Astrocyte of the hippocampus (primary cell): Measurements from ENCODE around the gene KLHDC10.
A peak's percentile ranks its signal among the peaks of the same experiment; 100 is the strongest.
"Not testable (repeated sequence)": the region's sequence is repeated elsewhere in the genome, so short reads cannot be mapped to it uniquely, and the experiment has no call there.

Experiments
- DNase-seq: peaks from one replicate; pipeline ENCODE4 v3.0.0; 2011; ENCODE audit warnings: low read depth, low spot score

The KLHDC10 gene

DNA sequence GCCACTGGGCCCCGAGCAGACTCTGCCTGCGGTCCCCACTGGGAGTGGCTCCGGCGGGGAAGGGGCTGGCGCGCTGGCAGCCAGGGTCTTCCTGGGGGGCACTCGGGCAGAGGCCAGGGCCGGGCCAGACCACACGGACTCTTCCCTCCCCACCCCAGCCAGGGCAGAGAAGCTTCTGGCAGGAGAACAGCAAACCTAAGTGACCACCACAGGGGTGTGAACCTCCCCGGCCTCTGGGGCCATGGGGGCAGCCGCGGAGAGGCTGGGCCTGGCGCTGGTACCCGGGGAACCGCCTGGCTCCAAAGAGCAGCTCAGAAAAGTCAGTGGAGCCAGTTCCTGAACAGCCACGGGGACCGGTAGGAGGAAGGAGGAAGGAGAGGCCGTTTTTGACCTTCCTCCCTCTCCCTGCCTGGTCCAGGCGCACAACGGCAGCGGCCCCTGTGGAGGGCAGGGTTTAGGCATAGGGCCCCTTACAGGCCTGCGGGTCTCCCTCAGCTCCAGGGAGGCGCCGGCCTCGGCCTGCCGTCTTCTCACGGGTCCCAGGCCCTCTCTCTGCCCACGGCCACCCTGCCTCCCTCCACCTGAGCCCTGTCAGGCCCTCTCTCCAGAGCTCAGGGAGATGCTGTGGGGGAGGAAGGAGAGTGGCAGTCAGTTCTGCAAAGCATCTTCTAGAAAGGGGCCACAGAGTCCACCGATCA, 83.0 kb downstream of the KLHDC10 start:
- no peak for DNase-seq

DNA sequence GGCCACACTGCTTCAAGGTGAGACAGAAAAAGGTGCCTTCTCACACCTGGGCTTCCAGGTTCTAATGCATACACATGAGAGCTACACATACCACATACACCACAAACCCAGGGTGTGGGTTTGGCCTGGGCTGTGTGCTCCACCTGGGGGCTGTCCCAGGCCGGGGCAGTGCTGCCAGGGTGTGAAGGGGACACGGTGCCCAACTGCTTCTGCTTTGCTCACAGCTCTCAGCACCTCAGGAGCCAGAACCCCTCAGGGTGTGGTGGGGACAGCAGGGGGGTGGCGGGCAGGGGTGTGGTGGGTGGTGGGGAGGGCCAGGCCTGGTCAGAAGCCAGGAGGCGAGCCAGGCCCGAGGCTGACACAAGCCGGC, 83.8 kb downstream of the KLHDC10 start:
- DNase-seq: no peak

DNA sequence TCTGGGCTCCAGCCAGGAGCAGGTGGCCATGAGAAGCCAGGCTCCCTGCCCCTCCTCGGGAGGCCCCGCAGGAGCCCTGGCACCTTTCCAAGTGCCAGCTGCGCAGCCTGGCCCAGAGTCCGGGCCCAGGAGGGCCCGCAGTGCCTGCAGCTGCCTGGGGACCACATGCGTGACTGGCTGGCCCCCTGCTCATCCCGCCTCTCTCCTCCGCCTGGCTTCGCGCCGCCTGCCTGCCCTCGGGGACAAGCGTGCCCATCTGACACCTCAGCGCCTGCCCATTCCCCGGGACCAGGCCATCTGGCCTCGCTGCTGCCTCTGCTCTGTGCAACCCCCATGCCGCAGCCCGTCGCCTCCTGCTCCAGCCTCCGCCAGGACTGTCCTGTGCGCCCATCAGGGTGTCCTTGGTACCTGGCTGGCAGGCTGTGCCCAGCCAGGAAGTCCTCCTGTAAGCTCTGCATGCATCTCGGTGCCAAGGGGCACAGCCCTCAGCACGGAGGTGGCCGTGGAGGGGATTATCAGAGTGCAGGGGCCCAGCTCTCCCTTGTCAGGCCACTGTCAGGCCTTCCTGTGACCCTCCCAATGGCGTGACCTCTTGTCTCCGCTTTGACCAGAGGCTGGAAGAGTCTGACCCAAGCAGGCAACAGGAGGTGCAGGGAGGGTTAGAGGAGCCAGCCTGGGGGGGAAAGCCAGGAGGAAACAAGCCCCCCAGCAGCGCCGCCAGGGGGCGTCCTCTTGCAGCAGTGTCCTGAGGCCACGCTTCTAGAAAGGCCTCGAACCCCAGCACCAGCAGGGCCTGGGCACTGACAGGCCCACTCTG, 84.4 kb downstream of the KLHDC10 start:
- DNase-seq: no peak

DNA sequence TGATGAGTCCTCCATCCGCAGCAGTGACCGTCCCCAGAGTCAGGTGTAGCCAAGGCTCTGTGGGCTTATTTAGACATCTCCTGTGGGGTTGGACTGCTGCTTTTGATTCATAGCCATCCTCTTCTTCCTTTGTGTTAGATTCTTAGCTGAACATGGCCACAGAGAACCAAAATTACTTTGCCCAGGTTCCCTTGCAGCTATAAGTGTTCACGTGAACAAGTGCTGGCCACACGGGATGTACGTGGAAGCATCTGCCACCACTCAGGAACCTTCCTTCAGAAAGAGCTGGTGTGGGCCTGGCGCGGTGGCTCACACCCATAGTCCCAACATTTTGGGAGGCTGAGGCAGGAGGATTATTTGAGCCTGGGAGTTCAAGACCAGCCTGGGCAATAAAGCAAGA, 85.8 kb downstream of the KLHDC10 start:
- no peak for DNase-seq

DNA sequence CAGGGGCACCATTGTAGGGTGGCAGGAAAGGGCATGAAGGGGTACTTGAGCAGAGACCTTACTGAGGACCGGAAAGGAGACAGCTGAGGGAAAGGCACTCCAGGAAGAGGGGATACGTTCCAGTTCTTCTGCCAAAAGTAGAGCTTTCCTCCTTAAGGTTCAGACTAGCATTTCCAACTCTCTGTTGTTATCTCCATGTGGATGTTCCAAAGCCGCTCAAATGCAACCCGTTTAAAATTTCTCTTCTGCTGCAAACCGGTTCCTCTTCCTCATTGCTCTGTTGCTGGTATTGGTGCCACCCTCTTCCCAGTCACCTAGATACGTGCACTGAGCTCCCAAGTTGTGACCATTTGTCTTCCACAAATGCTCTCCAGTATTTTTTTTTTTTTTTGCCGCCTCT, 87.4 kb downstream of the KLHDC10 start:
- no peak for DNase-seq

DNA sequence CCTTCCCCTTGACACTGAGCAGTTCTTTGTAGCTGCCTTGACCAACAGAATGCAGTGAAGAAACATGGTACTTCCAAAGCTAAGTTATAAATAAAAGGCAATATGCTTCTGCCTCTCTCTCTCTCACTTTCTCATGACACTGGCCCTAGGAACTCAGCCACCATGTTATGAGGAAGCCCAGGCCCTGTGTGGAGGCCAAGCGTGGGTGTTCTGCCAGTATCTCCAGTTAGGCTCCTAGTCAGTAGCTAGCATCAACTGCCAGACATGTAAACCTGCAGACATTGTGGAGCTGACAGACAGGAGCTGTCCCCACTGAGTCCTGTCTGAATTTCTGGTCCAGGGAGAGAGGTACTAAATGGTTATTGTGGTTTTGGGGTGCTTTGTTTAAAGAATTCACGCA, 89.7 kb downstream of the KLHDC10 start:
- no peak for DNase-seq

DNA sequence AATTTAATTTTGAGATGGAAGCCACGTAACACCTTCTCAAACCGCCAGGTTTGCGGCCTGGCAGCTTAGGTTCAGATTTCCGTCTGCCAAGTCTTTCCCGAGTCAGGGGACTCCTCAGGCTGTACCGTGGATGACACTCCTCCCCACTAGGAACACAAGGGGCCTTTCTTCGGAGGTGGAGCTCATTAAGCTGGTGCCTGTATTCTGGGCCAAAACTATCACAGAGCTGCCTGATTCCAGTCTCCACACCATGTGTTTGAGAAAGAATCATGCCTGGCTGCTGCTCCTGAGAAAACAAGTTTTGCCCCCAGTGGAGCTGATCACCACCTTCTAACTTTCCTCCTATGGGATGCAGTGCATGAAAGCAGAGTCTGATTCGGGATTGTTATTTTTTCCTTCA, 90.1 kb downstream of the KLHDC10 start:
- DNase-seq: no peak

DNA sequence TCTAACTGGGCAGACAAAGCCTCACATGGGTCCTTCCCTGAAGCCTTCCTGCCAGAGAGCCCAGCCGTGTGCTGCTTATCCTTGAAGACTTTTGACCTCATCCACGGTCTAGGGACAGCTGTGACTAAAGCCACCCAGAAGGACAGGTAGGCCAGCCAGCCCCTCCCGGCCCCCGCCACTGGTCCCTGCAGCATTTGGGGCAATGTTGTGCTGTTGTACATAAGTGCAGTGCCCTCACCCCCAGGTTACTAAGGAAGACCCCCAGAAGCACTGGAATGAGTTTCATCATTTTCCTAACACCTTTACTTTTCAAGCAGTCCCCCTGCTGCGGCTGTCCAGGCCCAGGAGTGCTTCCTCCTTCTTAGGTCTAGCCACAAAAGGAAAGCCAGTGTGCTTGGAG, 91.9 kb downstream of the KLHDC10 start:
- DNase-seq: no peak

DNA sequence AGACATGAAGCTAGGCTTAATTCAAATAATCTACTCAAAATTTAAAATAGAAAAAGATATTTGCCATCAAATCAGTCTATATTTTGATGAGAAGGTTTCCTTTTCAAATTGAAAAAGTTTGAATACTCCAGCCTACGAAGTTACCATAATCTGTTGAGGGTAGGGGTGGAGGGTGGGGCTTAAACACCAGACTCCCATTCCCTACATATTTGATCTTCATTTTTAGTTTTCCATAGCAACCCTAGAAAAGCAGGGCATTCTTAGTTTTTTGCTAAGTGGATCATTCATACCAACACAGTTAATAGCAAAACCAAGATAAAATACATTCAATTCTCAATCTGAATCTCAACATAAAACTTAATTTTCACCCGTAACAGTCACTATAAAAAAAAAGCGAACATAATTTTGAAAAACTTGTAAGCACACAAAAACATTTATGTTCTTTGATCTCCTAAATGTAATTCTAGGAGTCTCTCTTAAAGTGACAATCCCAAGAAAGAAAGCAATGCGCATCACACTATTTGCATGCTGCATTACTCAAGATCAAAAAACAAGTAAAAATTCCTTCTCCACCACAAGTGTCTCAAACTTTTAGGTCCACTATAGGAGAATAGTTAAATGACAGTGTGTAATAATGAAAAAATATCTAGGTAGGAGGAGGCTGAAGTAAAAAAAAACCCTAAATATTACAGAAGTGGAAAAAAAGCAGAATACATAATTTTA, 104.1 kb downstream of the KLHDC10 start:
- DNase-seq: no peak

DNA sequence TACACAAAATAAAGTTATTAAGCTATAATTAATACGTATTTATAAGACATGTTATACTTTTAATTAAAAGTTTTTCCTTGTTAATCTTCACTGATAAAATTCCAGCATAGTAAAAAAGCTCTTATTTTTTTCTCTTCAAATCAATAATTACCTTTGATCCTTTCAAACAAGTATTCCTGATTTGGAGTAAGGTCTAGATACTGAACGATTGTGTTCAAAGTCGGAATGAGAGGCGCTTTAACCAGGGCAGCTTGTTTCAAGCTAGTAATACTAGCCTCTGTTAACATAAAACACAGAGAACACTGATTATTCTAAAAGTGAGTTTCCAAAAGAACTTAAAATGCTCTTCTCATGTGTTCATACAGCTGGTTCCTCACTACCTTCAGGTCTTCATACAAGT, 107.9 kb downstream of the KLHDC10 start:
- no peak for DNase-seq

DNA sequence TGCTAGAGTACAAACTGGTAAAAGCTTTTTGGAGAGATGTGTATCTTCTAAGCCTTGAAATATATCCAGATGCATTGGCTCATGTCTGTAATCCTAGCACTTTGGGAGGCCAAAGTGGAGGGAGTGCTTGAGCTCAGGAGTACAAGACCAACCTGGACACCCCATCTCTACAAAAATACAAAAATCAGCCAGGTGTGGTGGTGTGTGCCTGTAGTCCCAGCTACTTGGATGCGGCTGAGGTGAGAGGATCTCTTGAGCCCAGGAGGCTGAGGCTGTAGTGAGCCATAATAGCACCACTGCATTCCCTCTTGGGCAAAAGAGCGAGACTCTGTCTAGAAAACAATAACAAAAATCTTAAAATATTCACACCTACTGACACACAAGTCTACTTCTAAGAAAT, 109.3 kb downstream of the KLHDC10 start:
- no peak for DNase-seq

DNA sequence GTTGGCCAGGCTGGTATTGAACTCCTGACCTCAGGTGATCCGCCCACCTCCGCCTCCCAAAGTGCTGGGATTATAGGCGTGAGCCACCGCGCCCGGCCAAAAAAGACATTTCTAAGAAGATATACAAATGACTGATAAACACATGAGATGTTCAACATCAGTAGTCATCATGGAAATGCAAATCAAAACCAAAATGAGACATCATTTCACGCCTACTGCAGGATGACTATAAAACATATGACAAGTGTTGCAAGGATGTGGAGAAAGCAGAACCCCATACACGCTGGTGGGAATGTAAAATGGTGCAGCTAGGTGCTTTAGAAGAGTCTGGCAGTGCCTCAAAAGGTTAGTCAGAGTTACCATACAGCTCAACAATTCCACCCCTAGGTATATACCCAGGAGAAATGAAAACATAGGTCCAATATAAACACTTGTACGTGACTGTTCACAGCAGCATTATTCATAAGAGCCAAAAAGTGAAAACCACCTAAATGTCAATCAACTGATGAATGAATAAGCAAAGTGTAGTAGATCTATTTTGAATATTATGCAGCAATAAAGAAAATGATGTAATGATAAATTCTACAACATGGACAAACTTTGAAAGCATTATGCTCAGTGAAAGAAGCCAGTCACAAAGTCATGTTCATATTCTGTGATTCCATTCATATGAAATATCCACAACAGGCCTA, 110.4 kb downstream of the KLHDC10 start:
- peak; percentile 59 for DNase-seq

DNA sequence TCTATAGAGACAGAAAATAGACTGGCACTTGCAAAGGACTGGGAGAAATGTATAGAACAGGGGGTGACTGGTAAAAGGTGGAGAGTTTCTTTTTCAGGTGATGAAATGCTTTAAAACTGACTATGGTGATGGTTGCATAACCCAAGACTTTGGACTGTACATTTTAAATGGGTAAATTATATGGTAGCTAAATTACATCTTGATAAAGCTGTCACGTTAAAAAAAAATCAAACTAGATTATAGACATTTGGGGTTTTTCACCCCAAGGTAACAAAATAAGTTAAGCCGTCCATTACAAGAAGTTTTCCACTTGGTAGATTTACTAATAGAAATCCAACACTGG, 110.9 kb downstream of the KLHDC10 start:
- DNase-seq: no peak

DNA sequence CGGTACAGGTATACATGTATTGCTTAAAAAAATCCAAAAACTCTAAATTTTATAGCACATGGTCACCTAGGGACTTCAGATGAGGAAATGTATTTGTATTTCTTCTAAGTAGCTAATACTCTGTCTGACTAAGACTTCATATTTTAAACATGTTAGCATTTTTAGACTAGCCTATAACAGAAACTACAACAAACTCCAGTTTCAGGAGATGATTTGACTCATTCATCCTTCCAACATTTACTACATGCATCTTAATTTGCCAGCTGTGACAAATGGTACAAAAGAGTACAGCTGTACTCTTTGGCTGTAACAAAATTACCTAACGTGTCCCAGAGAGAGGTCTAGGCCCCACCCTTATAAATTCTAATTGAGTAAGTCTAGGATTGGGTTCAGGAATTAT, 112.7 kb downstream of the KLHDC10 start:
- DNase-seq: no peak

DNA sequence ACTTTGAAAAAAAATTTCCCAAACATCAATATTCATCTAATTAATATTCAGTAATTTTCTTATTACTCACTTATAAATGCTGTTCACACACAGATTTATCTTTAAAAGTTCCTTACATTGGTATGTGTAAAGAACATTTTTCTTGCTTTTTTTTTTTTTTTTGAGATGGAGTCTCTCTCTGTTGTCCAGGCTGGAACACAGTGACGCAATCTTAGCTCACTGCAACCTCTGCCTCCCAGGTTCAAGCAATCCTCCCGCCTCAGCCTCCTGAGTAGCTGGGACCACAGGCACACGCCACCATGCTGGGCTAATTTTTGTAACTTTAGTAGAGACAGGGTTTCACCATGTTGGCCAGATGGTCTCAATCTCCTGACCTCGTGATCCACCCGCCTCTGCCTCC, 114.0 kb downstream of the KLHDC10 start:
- not testable (repeated sequence) for DNase-seq
